Neuronal stem cell (in vitro differentiated cells): ENCODE data around the gene TMEM217.

Experiments
- DNase-seq: peaks from one replicate; pipeline ENCODE4 v3.0.0-alpha.2; 2013; ENCODE audit warnings: low spot score
- H2AFZ ChIP-seq: one replicate; pipeline ENCODE4 v1.6.1; 2013; ENCODE audit warnings: mild to moderate bottlenecking, low read length, inconsistent platforms
- H2AK5ac ChIP-seq: 2 replicates; pipeline ENCODE4 v1.6.1; 2013; ENCODE audit warnings: low read depth, mild to moderate bottlenecking, inconsistent platforms, low read length, moderate library complexity, mixed read lengths
- H2BK120ac ChIP-seq: 2 replicates; pipeline ENCODE4 v1.6.1; 2013; ENCODE audit warnings: low read depth, mild to moderate bottlenecking, inconsistent platforms, low read length, moderate library complexity, mixed read lengths
- H2BK12ac ChIP-seq: one replicate; pipeline ENCODE4 v1.6.1; 2013; ENCODE audit warnings: low read length, inconsistent platforms
- H2BK15ac ChIP-seq: 2 replicates; pipeline ENCODE4 v1.6.1; 2013; ENCODE audit warnings: mild to moderate bottlenecking, low read length, inconsistent platforms, mixed read lengths
- H2BK5ac ChIP-seq: one replicate; pipeline ENCODE4 v1.6.1; 2013; ENCODE audit warnings: inconsistent platforms, mild to moderate bottlenecking, low read length, moderate library complexity
- H3K14ac ChIP-seq: one replicate; pipeline ENCODE4 v1.6.1; 2013; ENCODE audit warnings: low read length, inconsistent platforms
- H3K18ac ChIP-seq: 2 replicates; pipeline ENCODE4 v1.6.1; 2013; ENCODE audit warnings: low read length, inconsistent platforms
- H3K23ac ChIP-seq: 2 replicates; pipeline ENCODE4 v1.6.1; 2013; ENCODE audit warnings: low read depth, mild to moderate bottlenecking, mixed read lengths, low read length, inconsistent platforms; ENCODE audit not compliant: poor library complexity
- H3K27ac ChIP-seq: replicated peaks from 3 replicates; pipeline ENCODE4 v1.5.1; 2013; ENCODE audit warnings: low read length, inconsistent platforms
- H3K27me3 ChIP-seq, 3 experiments: 2 replicates each; pipeline ENCODE4 v1.6.1; 2013; ENCODE audit warnings: low read length in 3 of 3, mild to moderate bottlenecking in 2 of 3, inconsistent platforms in 1 of 3, low read depth in 1 of 3, mixed read lengths in 1 of 3, moderate library complexity in 1 of 3; ENCODE audit not compliant: control insufficient read depth in 3 of 3, insufficient read depth in 3 of 3
- H3K36me3 ChIP-seq, 2 donors: replicated peaks in 1 of 2; 2 replicates each; pipeline ENCODE4 v1.6.1; 2013; ENCODE audit warnings: low read length in 2 of 2; ENCODE audit not compliant: control insufficient read depth in 2 of 2, insufficient read depth in 2 of 2
- H3K4ac ChIP-seq: 2 replicates; pipeline ENCODE4 v1.6.1; 2013; ENCODE audit warnings: inconsistent platforms, mild to moderate bottlenecking, low read length, moderate library complexity
- H3K4me1 ChIP-seq, 2 donors: 1 replicate in 1 of 2; 2 replicates in 1 of 2; pipeline ENCODE4 v1.6.1; 2013; ENCODE audit warnings: low read length in 2 of 2, low read depth in 1 of 2; ENCODE audit not compliant: control insufficient read depth in 2 of 2, insufficient read depth in 1 of 2
- H3K4me2 ChIP-seq: one replicate; pipeline ENCODE4 v1.6.1; 2013; ENCODE audit warnings: mild to moderate bottlenecking, low read length, inconsistent platforms; ENCODE audit not compliant: insufficient read depth, poor library complexity, severe bottlenecking
- H3K4me3 ChIP-seq, 2 donors: 2 replicates each; pipeline ENCODE4 v1.5.1; 2013; ENCODE audit warnings: low read length in 2 of 2, mild to moderate bottlenecking in 2 of 2, inconsistent platforms in 1 of 2, moderate library complexity in 1 of 2
- H3K79me1 ChIP-seq: one replicate; pipeline ENCODE4 v1.6.1; 2013; ENCODE audit warnings: low read depth, mild to moderate bottlenecking, inconsistent platforms, low read length, moderate library complexity
- H3K9ac ChIP-seq: one replicate; pipeline ENCODE4 v1.6.1; 2013; ENCODE audit warnings: mild to moderate bottlenecking, low read depth, low read length, inconsistent platforms; ENCODE audit not compliant: poor library complexity
- H3K9me3 ChIP-seq, 2 donors: replicated peaks in 1 of 2; 2 replicates each; pipeline versions ENCODE3 to v1.6.1; 2013; ENCODE audit warnings: low read length in 2 of 2, mild to moderate bottlenecking in 2 of 2, inconsistent platforms in 1 of 2, low read depth in 1 of 2, mixed read lengths in 1 of 2, moderate library complexity in 1 of 2; ENCODE audit not compliant: control insufficient read depth in 2 of 2, insufficient read depth in 1 of 2
- H4K8ac ChIP-seq: one replicate; pipeline ENCODE4 v1.6.1; 2013; ENCODE audit warnings: low read depth, mild to moderate bottlenecking, inconsistent platforms, low read length, moderate library complexity
- H4K91ac ChIP-seq: one replicate; pipeline ENCODE4 v1.6.1; 2013; ENCODE audit warnings: low read length, low read depth, mild to moderate bottlenecking, inconsistent platforms; ENCODE audit not compliant: poor library complexity
- WGBS, 2 donors: extraction: QIAGEN DNeasy Blood & Tissue Kit; methylation state at CpG; one replicate each; pipeline ENCODE4 v1.1.7; 2013; ENCODE audit warnings: missing lambda C conversion rate in 2 of 2, mixed read lengths in 1 of 2; ENCODE audit not compliant: insufficient read length in 2 of 2, insufficient replicate concordance in 1 of 2; ENCODE audit errors: extremely low coverage in 2 of 2; 5-methylcytosine and 5-hydroxymethylcytosine counted together

The TMEM217 gene

DNA sequence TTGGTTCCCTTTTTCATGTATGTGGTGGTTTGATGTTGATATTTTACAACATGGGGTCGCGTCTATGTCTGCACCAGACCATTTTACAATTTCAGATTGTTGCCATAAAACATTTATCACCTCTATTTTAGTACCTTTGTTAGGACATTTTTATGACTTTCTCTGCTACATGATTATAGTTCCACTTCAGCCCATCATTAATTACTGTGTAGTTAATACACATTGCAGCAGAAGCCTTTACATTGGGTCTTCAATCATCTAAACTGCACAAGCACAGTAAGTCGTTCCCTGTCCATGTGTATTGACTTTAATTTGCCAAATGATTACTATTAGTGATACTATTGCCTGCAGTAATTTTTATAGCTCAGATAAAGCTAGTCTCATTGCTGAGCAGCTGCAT is 15.7 kb upstream of the TMEM217 start:
- no CpG with 5 or more reads among the region's 3 CpGs for WGBS, 2 donors

DNA sequence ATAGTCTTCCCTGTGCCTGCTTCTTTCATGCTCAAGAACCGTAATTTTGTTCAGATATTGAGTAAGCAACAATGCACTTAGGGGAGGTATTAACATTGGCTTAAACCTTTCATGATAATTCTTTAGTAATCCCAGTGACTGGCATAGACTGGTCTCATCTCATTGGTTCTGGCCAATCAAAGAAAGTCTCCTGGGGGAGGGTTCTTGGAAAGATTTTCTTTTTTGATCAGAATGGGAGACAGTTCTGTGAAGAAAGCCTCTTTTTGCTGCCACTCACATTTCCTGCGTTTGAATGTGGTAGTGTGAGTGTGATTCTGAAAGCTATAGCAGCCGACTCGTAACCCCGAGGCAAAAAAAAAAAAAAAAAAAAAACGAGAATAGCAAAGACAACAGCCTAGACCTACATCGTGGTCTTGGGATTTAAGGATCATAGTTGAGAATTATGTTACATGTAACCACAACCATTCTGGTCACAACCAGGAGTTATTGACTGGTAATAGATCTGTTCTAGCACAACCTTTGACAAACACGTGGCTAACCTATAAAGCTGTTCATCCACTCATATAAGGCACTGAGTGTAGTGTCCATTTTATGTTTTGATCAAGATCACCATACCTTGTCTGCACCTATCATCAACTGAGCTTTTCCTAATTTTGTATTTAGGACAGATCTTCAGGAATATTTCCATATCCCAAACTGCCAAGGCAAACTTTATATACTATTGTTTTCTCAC is 15.1 kb upstream of the TMEM217 start:
- Histone ChIP-seq H2BK12ac (no peak overlapping the region), H2AFZ (no peak overlapping the region), H2BK5ac (no peak overlapping the region), H3K4me3 (no peak overlapping the region), H4K8ac (no peak overlapping the region), H3K36me3 (peaks cover 2 to 20% of the 10 kb centered on the region in 2 donors), H2BK120ac (no peak overlapping the region), H3K27ac (no peak overlapping the region), H3K9me3 (no peaks in the 10 kb centered on the region), H3K79me1 (no peaks in the 10 kb centered on the region), H3K18ac (no peak overlapping the region), H3K4me2 (no peak overlapping the region), H3K23ac (no peak overlapping the region), H3K14ac (no peak overlapping the region), H3K27me3 (no peaks in the 10 kb centered on the region), H3K4me1 (no peaks in the 10 kb centered on the region), H2AK5ac (no peak overlapping the region), H3K9ac (no peak overlapping the region), H4K91ac (no peak overlapping the region), H2BK15ac (no peak overlapping the region), H3K4ac (no peak overlapping the region)
- WGBS, 2 donors = no CpG with 5 or more reads among the region's 8 CpGs
- DNase-seq = no peak

More for the DNA sequence above, 15.7 kb upstream of the TMEM217 start:
- Histone ChIP-seq H4K91ac (no peak overlapping the region), H2BK5ac (no peak overlapping the region), H3K27ac (no peak overlapping the region), H3K4me1 (no peaks in the 10 kb centered on the region), H2BK120ac (no peak overlapping the region), H4K8ac (no peak overlapping the region), H3K23ac (no peak overlapping the region), H2BK15ac (no peak overlapping the region), H2BK12ac (no peak overlapping the region), H3K9me3 (no peaks in the 10 kb centered on the region), H3K4ac (no peak overlapping the region), H3K14ac (no peak overlapping the region), H3K27me3 (no peaks in the 10 kb centered on the region), H3K4me3 (no peak overlapping the region), H2AK5ac (no peak overlapping the region), H3K9ac (no peak overlapping the region), H2AFZ (no peak overlapping the region), H3K18ac (no peak overlapping the region), H3K79me1 (no peaks in the 10 kb centered on the region), H3K4me2 (no peak overlapping the region), H3K36me3 (peaks cover 2 to 20% of the 10 kb centered on the region in 2 donors)
- no peak for DNase-seq

DNA sequence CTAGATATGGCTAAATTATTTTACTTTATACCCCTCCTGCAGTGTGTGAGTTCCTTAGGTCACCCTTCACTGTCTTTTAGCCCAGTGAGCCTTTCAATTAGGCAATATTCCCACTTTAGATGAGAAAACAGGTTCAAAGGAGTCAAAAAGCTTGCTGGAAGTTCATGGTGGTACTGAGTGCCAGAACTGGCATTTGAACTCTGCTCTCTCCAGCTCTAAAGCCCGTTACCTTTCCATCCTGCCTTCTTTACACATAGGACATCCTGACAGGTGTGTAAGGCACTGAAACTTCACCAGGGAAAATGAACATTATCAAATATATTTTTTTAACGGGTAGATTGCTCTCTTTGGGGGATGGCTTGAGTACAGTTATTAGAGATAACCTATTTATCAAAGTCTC is 11.2 kb upstream of the TMEM217 start:
- H2AFZ ChIP-seq = no peak overlapping the region
- no peaks in the 10 kb centered on the region for H3K79me1 ChIP-seq
- H3K9me3 ChIP-seq = peaks cover 0 to 5% of the 10 kb centered on the region in 2 donors
- H3K4ac ChIP-seq = no peak overlapping the region
- no peak overlapping the region for H4K8ac ChIP-seq
- H3K4me3 ChIP-seq = no peak overlapping the region
- H3K14ac ChIP-seq = no peak overlapping the region
- no peak for DNase-seq
- no peak overlapping the region for H4K91ac ChIP-seq
- no peaks in the 10 kb centered on the region for H3K4me1 ChIP-seq
- H3K18ac ChIP-seq = no peak overlapping the region
- H3K23ac ChIP-seq = no peak overlapping the region
- no peak overlapping the region for H2BK120ac ChIP-seq
- no peak overlapping the region for H2AK5ac ChIP-seq
- WGBS, 2 donors = no CpG with 5 or more reads among the region's 2 CpGs
- H3K27me3 ChIP-seq = no peaks in the 10 kb centered on the region
- H2BK15ac ChIP-seq = no peak overlapping the region
- H2BK12ac ChIP-seq = no peak overlapping the region
- no peak overlapping the region for H3K4me2 ChIP-seq
- H3K9ac ChIP-seq = no peak overlapping the region
- H3K36me3 ChIP-seq = peaks cover 2 to 23% of the 10 kb centered on the region in 2 donors
- no peak overlapping the region for H3K27ac ChIP-seq
- H2BK5ac ChIP-seq = no peak overlapping the region

DNA sequence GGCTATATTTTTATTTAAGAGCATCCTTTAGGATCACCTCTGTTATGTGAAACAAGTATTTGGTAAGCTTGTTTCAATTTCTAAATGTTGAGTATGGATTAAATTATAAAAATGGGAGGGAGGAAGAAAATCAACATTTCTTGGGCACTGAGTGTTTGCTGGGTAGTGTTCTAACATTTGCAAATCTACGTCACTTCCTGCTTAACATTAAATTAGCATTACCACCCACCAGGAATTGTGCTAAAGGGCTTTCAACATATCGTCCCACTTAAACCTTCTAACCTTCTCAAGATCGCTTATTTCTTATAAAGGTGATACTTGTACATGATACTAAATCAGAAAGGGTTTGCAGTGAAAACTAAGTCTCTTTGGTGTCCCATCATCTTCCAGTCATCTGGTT is 7.9 kb upstream of the TMEM217 start:
- no peak overlapping the region for H4K91ac ChIP-seq
- no peak overlapping the region for H3K14ac ChIP-seq
- H3K4ac ChIP-seq = no peak overlapping the region
- H4K8ac ChIP-seq = no peak overlapping the region
- peaks cover 2 to 16% of the 10 kb centered on the region in 2 donors for H3K36me3 ChIP-seq
- H3K9ac ChIP-seq = no peak overlapping the region
- no peak overlapping the region for H2BK12ac ChIP-seq
- no peak overlapping the region for H3K18ac ChIP-seq
- H2BK15ac ChIP-seq = no peak overlapping the region
- no peak overlapping the region for H3K4me2 ChIP-seq
- DNase-seq = no peak
- H2BK5ac ChIP-seq = no peak overlapping the region
- H3K79me1 ChIP-seq = peaks cover 2% of the 10 kb centered on the region
- no peak overlapping the region for H2AK5ac ChIP-seq
- H3K9me3 ChIP-seq = peaks cover 0 to 5% of the 10 kb centered on the region in 2 donors
- H3K4me1 ChIP-seq = no peaks in the 10 kb centered on the region
- WGBS, 2 donors = no CpG with 5 or more reads among the region's 3 CpGs
- no peak overlapping the region for H3K23ac ChIP-seq
- no peak overlapping the region for H3K4me3 ChIP-seq
- no peaks in the 10 kb centered on the region for H3K27me3 ChIP-seq
- H2BK120ac ChIP-seq = no peak overlapping the region
- H3K27ac ChIP-seq = no peak overlapping the region
- no peak overlapping the region for H2AFZ ChIP-seq
